NCI-H2171 (cell line): Measurements from ENCODE around the gene SPIN2B.
"Not testable (repeated sequence)": the region's sequence is repeated elsewhere in the genome, so short reads cannot be mapped to it uniquely, and the experiment has no call there.

ENCODE experiments used
- DNase-seq: peaks from one replicate; lab custom pipeline; 2025; lab: John Stamatoyannopoulos, UW

Gene SPIN2B

GRCh38 chrX:57121162-57121755, at the start of gene SPIN2B:
TSS of gene SPIN2B (minus strand) at chrX:57121548.
- DNase-seq, result peak; percentile 67

- no peak for DNase-seq
Observed at GRCh38 chrX:57156397-57157049, 35.2 kb upstream of the SPIN2B start.

DNA sequence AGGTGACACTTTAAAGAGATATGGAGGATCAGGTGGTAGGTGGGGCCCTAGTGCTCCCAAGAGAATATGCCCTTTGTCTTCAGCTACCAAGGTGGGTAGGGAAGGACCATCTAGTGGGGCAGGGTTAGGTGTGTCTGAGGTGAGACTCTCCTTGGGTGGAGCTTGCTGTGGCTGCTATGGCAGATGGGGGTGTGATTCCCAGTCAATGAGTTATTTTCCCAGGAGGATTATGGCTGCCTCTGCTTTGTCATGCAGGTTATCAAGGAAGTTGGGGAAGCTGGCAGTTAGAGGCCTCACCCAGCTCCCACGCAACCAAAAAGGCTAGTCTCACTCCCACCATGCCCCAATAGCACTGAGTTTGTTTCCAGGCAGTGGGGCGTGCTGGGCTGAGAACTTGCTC, 33.8 kb upstream of the SPIN2B start:
- DNase-seq, result no peak

DNA sequence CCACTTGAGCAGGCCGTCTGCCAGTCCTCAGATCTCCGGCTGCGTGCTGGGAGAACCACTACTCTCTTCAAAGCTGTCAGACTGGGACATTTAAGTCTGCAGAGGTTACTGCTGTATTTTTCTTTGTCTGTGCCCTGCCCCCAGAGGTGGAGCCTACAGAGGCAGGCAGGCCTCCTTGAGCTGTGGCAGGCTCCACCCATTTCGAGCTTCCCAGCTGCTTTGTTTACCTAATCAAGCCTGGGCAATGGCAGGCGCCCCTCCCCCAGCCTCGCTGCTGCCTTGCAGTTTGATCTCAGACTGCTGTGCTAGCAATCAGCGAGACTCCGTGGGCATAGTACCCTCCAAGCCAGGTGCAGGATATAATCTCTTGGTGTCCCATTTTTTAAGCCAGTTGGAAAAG, 30.9 kb upstream of the SPIN2B start:
- not testable (repeated sequence) for DNase-seq

GRCh38 chrX:57138674-57139073, 17.3 kb upstream of the SPIN2B start:
- DNase-seq, result no peak

- DNase-seq, result no peak
Observed at GRCh38 chrX:57137501-57137900, 16.2 kb upstream of the SPIN2B start.

GRCh38 chrX:57137073-57137472, 15.7 kb upstream of the SPIN2B start, which contains the start of gene SPIN2A:
TSS of gene SPIN2A (minus strand) at chrX:57137397. CDS start at chrX:57136597, 800 bp downstream.
- not testable (repeated sequence) for DNase-seq

DNA sequence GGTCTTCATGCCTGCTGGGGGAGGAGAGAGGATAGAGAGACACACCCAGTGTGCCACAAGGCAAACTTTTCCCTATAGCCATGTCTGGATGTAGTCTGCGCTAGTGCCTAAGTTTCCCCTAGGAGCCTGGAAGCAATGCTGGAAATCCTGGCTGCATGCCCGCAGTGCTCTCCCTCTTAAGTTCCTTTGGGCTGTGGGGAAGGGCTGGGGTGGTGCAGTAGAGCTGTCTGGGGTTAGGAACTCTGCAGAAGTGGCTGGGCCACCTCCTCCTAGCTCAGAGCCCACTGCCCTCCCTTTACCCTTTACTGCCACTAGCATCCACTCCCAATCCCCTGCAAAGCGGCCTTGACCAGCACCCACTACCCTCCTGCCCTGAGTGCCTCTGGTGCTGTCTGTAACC, 15.2 kb upstream of the SPIN2B start:
- DNase-seq, result not testable (repeated sequence)

DNA sequence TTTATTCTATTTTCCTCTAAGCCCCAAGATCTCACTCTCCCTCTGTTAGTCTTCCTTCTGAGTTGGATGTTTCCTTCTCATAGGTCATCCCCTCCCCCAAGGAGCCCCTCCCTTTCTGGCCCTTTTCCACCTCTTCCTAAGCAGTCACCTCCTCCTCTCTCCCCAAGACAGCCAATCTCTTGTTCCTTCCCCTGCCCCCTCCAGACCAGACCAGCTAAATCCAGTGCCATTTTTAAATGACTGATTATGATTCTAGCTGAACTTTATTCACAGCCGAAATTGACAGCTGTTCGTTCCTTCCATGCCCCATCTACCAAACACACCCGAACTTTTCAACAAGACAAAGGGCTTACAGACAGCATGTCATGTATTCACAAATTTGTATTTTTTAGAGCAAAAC, 13.9 kb upstream of the SPIN2B start:
- no peak for DNase-seq

DNA sequence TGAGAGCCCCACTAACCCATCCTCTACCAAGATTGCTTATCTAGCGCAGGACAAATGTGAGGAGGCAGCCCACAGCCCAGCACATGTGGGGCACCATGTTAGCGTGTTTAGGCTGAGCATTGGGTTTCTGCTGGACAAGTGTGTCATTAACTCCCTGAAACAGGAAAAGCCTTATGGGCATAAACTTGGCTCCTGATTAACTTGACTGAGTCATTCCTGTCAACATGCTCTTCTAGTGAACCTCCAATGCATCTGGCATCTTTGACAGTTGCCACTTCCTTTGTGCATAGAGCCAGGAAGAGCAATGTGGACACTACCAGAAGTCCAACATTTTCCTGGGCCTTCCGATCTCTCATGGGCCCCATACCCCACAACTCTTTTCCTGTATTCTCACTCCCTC, 13.4 kb upstream of the SPIN2B start:
- DNase-seq, result no peak

- DNase-seq, result no peak
Observed at GRCh38 chrX:57133706-57134105, 12.4 kb upstream of the SPIN2B start.

- DNase-seq, result not testable (repeated sequence)
Observed at GRCh38 chrX:57133284-57133683, 11.9 kb upstream of the SPIN2B start.

GRCh38 chrX:57132046-57132445, 10.7 kb upstream of the SPIN2B start:
- no peak for DNase-seq

DNA sequence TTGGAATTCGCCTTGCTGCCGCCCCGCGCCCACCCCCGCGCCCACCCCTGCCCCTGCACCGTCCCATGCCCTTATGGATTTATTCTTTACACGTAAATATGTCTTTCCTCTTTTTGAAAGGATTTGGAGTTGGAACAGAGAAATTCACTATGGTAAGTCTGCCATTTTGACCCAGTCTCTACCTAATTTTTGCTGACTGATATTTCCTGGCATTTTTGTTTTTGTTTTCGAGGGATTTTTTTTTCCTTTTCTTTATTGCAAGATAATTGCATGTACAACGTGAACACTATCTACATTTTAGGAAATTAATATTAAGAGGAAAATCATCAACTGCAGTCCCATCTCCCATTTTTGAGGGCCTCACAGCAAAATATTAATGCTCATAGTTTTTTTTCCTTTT, 468 bp upstream of the SPIN2B start:
- DNase-seq, result no peak

DNA sequence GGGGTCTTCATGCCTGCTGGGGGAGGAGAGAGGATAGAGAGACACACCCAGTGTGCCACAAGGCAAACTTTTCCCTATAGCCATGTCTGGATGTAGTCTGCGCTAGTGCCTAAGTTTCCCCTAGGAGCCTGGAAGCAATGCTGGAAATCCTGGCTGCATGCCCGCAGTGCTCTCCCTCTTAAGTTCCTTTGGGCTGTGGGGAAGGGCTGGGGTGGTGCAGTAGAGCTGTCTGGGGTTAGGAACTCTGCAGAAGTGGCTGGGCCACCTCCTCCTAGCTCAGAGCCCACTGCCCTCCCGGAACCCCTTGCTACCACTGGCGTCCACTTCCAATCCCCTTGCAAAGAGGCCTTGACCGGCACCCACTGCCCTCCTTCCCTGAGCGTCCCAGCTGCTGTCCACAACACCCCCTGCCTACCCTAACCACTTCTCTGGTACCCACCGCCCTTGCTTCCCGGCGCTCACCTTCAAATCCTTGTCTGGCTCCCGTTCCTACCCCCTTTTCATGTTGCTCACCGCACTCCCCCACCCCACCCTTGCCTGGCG, 658 bp downstream of the SPIN2B start:
- not testable (repeated sequence) for DNase-seq

DNA sequence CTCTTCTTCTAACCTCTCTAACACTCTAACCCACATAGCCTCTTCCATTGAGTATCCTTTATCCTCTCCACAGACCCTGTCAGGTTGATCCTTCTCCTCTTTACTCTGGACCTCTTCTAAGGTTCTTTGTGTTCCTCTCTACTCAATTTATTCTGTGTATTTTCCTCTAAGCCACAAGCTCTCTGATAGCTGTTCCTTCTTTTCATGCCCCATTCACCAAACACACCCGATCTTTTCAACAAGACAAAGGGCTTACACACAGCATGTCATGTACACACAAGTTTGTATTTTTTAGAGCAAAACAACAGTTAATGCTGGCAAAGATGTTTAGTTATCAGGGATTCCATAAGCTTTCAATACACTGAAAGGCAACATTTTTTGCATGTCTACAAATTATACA, 1.9 kb downstream of the SPIN2B start:
- no peak for DNase-seq

DNA sequence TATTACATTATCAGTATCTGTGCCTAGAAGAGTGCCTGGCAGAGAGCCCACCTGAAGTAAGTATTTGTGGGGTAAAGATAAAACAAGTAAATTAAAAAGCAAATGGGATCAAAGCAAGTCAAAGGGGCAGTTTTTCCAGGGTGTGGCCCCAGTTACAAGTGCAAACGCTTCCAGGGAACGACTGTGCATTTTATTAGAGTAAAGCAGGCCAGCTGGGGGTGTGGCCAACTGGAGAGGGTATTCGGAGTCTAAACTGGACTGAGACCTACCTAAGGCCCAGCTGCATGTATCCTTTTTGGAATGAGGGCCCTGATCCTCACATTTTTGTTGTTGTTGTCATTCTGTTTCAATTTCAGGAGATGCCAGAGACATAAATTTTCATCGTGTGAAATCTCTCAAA, 3.8 kb downstream of the SPIN2B start:
- DNase-seq, result not testable (repeated sequence)

DNA sequence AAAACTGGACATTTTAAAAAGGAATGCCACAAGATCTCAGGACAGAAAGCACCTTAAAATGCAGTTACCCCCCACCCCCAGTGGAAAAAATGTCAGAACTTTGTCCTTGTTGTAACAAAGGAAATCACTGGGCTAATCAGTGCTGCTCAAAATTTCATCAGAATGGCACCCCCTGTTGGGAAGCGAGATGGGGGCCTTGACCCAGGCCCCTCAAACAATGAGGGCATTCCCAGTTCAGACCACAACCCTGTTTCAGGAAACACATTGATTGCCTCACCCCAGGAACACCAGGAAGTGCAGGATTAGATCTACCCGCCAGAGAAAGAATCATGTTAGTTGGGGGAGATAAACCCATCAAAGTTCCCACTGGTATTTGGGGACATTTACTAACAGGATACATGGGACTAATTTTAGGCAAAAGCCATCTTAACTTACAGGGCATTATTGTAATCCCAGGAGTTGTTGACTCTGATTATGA, 16.4 kb downstream of the SPIN2B start:
- DNase-seq, result no peak

DNA sequence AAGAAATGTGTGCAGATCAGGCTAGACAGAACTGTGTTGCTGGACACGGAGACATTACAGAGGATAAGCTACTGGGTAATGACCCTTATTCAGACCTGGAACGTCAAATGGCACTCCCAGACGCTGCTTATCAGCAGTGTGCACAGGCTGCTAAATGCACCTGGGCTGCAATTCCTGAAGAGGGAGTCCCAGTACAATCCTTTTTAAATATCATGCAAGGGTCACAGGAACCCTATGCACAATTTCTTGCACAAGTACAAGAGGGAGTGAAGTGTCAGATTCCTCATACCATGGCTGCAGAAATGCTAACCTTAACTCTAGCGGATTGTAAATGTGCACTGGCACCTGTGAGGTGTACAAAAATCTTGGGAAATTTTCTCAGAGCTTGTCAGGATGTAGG, 16.9 kb downstream of the SPIN2B start:
- no peak for DNase-seq

DNA sequence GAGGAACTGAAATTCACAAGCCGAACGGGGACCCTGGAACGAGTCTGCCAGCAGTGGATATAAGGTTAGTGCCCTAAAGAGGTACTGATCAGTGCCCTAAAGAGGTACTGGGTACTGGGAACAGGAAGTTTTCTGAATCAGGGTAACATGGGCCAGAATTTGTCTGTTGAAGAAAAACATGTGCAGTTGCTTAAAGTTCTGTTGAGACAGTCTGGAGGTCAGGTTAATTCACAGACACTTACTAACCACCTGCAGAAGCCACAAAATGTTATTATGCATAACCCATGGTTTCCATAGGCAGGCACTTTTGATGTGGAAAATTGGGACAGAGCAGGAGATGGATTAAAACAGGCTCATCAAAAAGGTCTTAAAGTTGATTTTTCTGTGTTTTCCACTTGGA, 17.9 kb downstream of the SPIN2B start:
- no peak for DNase-seq

GRCh38 chrX:57102918-57103317, 18.4 kb downstream of the SPIN2B start:
- DNase-seq, result not testable (repeated sequence)

DNA sequence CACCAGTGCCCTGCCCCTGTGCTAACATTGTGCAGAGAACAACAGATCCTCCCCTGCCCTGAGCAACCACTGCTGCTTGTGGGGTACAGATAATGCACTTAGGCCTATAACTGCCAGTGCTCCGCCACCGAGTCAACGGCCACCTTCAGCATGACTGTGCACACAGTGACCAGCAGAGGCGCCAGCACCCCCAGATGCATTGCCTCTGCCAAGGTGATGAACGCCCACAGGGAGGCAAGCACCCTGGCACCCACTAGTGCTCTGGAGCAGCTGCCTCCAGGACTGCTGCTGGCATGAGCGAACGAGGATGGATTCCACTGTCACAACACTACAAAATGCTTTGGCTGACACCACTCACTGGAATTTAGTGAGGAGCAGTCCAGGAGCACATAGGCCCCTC, 38.2 kb downstream of the SPIN2B start:
- DNase-seq, result no peak

DNA sequence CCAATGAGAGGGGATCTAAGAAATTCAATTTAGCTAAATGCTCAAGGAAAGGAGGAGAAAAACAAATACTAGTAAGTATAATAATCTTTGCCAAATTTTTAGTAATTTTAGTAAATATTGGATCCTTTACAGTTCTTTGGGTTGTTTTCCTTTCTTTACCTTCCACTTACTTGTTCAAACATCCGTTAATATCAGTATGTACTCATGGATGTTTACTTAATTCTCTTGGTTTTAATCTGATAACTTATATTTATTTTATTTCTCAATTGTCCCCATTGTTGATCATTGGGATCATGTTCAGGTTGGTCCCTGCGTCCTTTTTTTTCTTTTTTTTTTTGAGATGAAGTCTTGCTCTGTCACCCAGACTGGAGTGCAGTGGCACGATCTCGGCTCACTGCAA, 46.9 kb downstream of the SPIN2B start:
- DNase-seq, result no peak
